Spleen (tissue), 11 donors: ENCODE results near the gene PDCD1LG2. TPM values are rescaled to one million over a fixed set of nuclear protein-coding genes. Genes with fewer than 3 reads are reported as not detected.

ENCODE experiments used
- DNase-seq: peaks from one replicate; pipeline ENCODE4 v3.0.0-alpha.2; 2020
- H3K27ac ChIP-seq, 8 donors: fragments of 200-600 bp; sonication (generic) in 7 of 8; 1 replicate in 4 of 8; 2 replicates in 4 of 8; pipeline versions ENCODE4 v1.5.0 to v1.8.0; 2016 to 2021; ENCODE audit warnings: inconsistent platforms in 4 of 8, mild to moderate bottlenecking in 4 of 8, moderate library complexity in 1 of 8
- H3K27me3 ChIP-seq, 7 donors: fragments of 200-600 bp; sonication (generic) in 6 of 7; replicated peaks in 1 of 7; 1 replicate in 4 of 7; 2 replicates in 3 of 7; pipeline versions ENCODE4 v1.5.0 to v1.8.0; 2016 to 2021; ENCODE audit warnings: inconsistent platforms in 3 of 7, mild to moderate bottlenecking in 1 of 7
- H3K36me3 ChIP-seq, 6 donors: fragments of 200-600 bp; sonication (generic) in 5 of 6; 1 replicate in 4 of 6; 2 replicates in 2 of 6; pipeline versions ENCODE4 v1.5.0 to v1.8.0; 2016 to 2021; ENCODE audit warnings: inconsistent platforms in 2 of 6
- H3K4me1 ChIP-seq, 6 donors: fragments of 200-600 bp; sonication (generic) in 5 of 6; 1 replicate in 3 of 6; 2 replicates in 3 of 6; pipeline versions ENCODE4 v1.5.0 to v1.8.0; 2016 to 2021; ENCODE audit warnings: inconsistent platforms in 3 of 6
- H3K4me3 ChIP-seq, 8 donors: fragments of 200-600 bp; sonication (generic) in 7 of 8; 1 replicate in 4 of 8; 2 replicates in 4 of 8; pipeline versions ENCODE4 v1.5.0 to v1.8.0; 2016 to 2021; ENCODE audit warnings: inconsistent platforms in 4 of 8, mild to moderate bottlenecking in 4 of 8, moderate library complexity in 2 of 8
- H3K9me3 ChIP-seq, 8 donors: fragments of 200-600 bp; sonication (generic) in 7 of 8; 1 replicate in 4 of 8; 2 replicates in 4 of 8; pipeline versions ENCODE4 v1.5.0 to v1.8.0; 2016 to 2021; ENCODE audit warnings: inconsistent platforms in 4 of 8
- CTCF ChIP-seq, 11 experiments: fragments of 200-600 bp in 7 of 11; fragments of 450-650 bp in 4 of 11; sonication (generic) in 4 of 11; IDR thresholded peaks in 8 of 11; conservative IDR thresholded peaks in 3 of 11; 1 replicate in 7 of 11; 2 replicates in 4 of 11; pipeline versions ENCODE4 v1.4.0 to v1.8.0; 2016 to 2021; ENCODE audit warnings: antibody characterized with exemption in 11 of 11, inconsistent platforms in 4 of 11, mild to moderate bottlenecking in 1 of 11
- POLR2A ChIP-seq, 3 donors: fragments of 450-650 bp; IDR thresholded peaks; one replicate each; pipeline ENCODE4 v1.5.1; 2017; ENCODE audit warnings: antibody characterized with exemption in 3 of 3, mild to moderate bottlenecking in 1 of 3
- POLR2AphosphoS5 ChIP-seq, 3 donors: sonication (generic); formaldehyde crosslinking; IDR thresholded peaks; one replicate each; pipeline ENCODE4 v1.5.1; 2017; ENCODE audit warnings: antibody characterized with exemption in 3 of 3
- WGBS, 5 donors: extraction: QIAGEN DNeasy Blood & Tissue Kit in 3 of 5; methylation state at CpG; one replicate each; pipeline versions ENCODE4 v1.1.5 to v1.1.7; 2013 to 2018; 5-methylcytosine and 5-hydroxymethylcytosine counted together
- intact Hi-C: fragments of 100-400 bp; cut with DNase I; formaldehyde crosslinking; loops from one replicate; pipeline ENCODE4 v1.15.0; 2023; ENCODE audit warnings: low total_unique reads
- polyA plus RNA-seq, 3 donors: library from polyadenylated mRNA; stranded (reverse); fragments of 200-250 nt; gene quantifications; one replicate each; pipeline ENCODE4 v1.2.1, GENCODE V29; 2013
- total RNA-seq, 7 donors: library from RNA; depleted of rRNA in 3 of 7; stranded (reverse); fragments of >200 nt in 3 of 7; fragmentation: NEBNext Ultra II Directional in 4 of 7; extraction: Animal tissue kit (Norgen Biotek cat#: 25700) in 4 of 7; gene quantifications; one replicate each; pipeline versions ENCODE4 v1.1.0 to v1.2.1, GENCODE V29; 2016 to 2021
- donor health status: healthy with polysubstance abuse.
- donor health status: DM: no; HTN: no; CAD: no; lungs with moderate emphysema.
- donor health status: DM: no; HTN: no; CAD: no.
- donor health status: Bipolar disorder and iron deficiency.
- donor health status: healthy.
- donor health status: DM: no; HTN: no; CAD: no.
- donor health status: DM: yes; HTN: yes; CAD: no.

PDCD1LG2 gene
- total and polyA plus RNA-seq, 10 donors = 2.0 to 29.3 (median 17.4) TPM

GRCh38 chr9:5553211-5553610, 42.9 kb downstream of the PDCD1LG2 start:
- TF ChIP-seq POLR2AphosphoS5 (IDR thresholded peaks at IDR 0.05) (no peak), POLR2A (IDR thresholded peaks at IDR 0.05) (no peak), CTCF (IDR thresholded peaks at IDR 0.05 in 8 of 11, conservative IDR thresholded peaks at IDR 0.05 in 3 of 11) (no peak)
- peaks cover 5 to 19% (median 12%) of the 10 kb centered on the region in 6 donors for H3K4me1 ChIP-seq
- H3K4me3 ChIP-seq = no peak overlapping the region
- DNase-seq = no peak
- peaks cover 0 to 17% (median 0%) of the 10 kb centered on the region in 6 donors for H3K36me3 ChIP-seq
- WGBS, 5 donors = 70 to 85% (median 80%) methylated on average over 4 of the region's 4 CpGs
- no peaks in the 10 kb centered on the region for H3K27me3 ChIP-seq
- intact Hi-C loops = no loop called here
- no peaks in the 10 kb centered on the region for H3K9me3 ChIP-seq
- H3K27ac ChIP-seq = no peak overlapping the region

- peaks cover 0 to 18% (median 0%) of the 10 kb centered on the region in 6 donors for H3K36me3 ChIP-seq
- H3K27ac ChIP-seq = peak overlapping the region in 4 of 8 donors; percentile 19 to 61 (median 52)
- H3K27me3 ChIP-seq = no peaks in the 10 kb centered on the region
- WGBS, 5 donors = 57 to 83% (median 74%) methylated on average over 4 of the region's 4 CpGs
- intact Hi-C loops = no loop called here
- no peak for TF ChIP-seq POLR2AphosphoS5 (IDR thresholded peaks at IDR 0.05)
- no peak for TF ChIP-seq CTCF (IDR thresholded peaks at IDR 0.05 in 8 of 11, conservative IDR thresholded peaks at IDR 0.05 in 3 of 11)
- no peak for TF ChIP-seq POLR2A (IDR thresholded peaks at IDR 0.05)
- no peaks in the 10 kb centered on the region for H3K9me3 ChIP-seq
- H3K4me3 ChIP-seq = no peak overlapping the region
- H3K4me1 ChIP-seq = peaks cover 9 to 30% (median 21%) of the 10 kb centered on the region in 6 donors
- no peak for DNase-seq
These were observed 43.9 kb downstream of the PDCD1LG2 start for GRCh38 chr9:5554254-5554653.

- intact Hi-C loops = no loop called here
- Histone ChIP-seq H3K9me3 (no peaks in the 10 kb centered on the region), H3K36me3 (peaks cover 0 to 18% (median 0%) of the 10 kb centered on the region in 6 donors), H3K27ac (peak overlapping the region in 4 of 8 donors; percentile 6 to 61 (median 31)), H3K4me1 (peaks cover 9 to 40% (median 23%) of the 10 kb centered on the region in 6 donors), H3K4me3 (no peak overlapping the region), H3K27me3 (no peaks in the 10 kb centered on the region)
- no peak for DNase-seq
- 84 to 92% (median 87%) methylated on average over 5 of the region's 5 CpGs for WGBS, 5 donors
- TF ChIP-seq POLR2AphosphoS5 (IDR thresholded peaks at IDR 0.05) (no peak), CTCF (IDR thresholded peaks at IDR 0.05 in 8 of 11, conservative IDR thresholded peaks at IDR 0.05 in 3 of 11) (no peak), POLR2A (IDR thresholded peaks at IDR 0.05) (no peak)
These were observed 45.9 kb downstream of the PDCD1LG2 start for GRCh38 chr9:5556101-5556705.
